Astrocyte of the cerebellum (primary cell): Measurements from ENCODE around the gene GAPDH.
A peak's percentile ranks its signal among the peaks of the same experiment; 100 is the strongest.

ENCODE experiments used
- DNase-seq: peaks from one replicate; pipeline ENCODE4 v3.0.0-alpha.2; 2011; ENCODE audit warnings: low read depth
- H3K4me3 ChIP-seq: 2 replicates; pipeline ENCODE4 v1.5.1; 2011; ENCODE audit warnings: mild to moderate bottlenecking, low read depth, low read length, moderate library complexity
- in situ Hi-C: cut with HindIII; loops from 2 replicates; pipeline ENCODE4 v1.10.0; 2017; ENCODE audit warnings: low sequenced_read_pairs
- TF ChIP-seq, protein P1 (sequence below): IDR thresholded peaks from 2 replicates; pipeline ENCODE4 v1.5.1; 2012; ENCODE audit warnings: low read length, low read depth, moderate library complexity, mild to moderate bottlenecking; ENCODE audit errors: missing control alignments

The GAPDH gene

DNA sequence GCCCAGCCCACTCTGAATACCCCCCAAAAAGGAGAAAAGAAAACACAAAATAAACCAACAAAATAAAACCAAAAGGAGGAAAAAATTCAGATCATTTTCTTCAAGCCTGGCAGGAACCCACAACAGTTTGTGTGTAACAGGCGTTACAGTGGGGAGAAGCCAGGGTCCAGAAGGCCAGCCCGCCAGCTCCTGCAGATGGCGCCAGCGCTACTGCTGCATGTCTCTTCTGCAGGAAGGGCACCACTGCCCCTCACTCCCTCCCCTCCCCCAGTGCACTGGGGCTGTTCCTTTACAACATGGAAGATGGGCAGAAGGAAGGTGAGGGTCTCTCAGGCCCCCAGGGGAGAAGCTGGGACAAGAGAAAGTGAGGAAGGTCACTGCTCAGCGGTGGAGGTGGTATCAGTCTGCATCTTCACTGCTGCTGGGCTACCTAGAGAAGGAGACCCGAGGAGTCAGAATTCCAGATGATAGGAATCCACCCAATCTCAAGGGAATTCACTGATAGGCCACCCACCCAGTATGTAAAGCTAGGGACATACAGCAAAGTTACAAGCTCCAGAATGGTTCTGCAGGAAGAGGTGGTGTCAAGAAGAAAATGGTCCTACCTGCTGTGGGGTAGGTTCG, 36.1 kb downstream of the GAPDH start:
- no peak for DNase-seq
- in situ Hi-C loops, result no loop called here
- H3K4me3 ChIP-seq, result no peak overlapping the region
- TF ChIP-seq, protein P1, sequence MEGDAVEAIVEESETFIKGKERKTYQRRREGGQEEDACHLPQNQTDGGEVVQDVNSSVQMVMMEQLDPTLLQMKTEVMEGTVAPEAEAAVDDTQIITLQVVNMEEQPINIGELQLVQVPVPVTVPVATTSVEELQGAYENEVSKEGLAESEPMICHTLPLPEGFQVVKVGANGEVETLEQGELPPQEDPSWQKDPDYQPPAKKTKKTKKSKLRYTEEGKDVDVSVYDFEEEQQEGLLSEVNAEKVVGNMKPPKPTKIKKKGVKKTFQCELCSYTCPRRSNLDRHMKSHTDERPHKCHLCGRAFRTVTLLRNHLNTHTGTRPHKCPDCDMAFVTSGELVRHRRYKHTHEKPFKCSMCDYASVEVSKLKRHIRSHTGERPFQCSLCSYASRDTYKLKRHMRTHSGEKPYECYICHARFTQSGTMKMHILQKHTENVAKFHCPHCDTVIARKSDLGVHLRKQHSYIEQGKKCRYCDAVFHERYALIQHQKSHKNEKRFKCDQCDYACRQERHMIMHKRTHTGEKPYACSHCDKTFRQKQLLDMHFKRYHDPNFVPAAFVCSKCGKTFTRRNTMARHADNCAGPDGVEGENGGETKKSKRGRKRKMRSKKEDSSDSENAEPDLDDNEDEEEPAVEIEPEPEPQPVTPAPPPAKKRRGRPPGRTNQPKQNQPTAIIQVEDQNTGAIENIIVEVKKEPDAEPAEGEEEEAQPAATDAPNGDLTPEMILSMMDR, result peak; percentile 61

DNA sequence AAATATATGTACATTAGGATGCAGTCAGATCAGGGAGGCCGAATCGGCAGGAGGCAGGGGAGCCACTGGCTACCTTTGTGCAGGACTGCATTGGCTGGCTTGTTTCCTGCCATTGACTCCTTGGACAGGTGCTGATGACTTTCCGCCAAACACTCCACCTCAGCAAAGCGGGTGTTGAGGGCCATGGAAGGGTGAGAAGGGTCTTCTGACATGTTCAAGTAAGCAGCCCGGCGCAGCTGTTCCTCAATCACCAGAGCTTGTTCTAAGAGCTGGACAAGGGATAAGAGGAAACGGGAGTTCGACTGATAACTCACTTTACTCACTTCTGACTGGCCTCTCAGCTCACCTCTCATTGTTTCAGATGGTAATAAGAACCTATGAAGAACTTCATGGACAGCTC, 38.7 kb downstream of the GAPDH start:
- no peak overlapping the region for H3K4me3 ChIP-seq
- no peak for DNase-seq
- TF ChIP-seq, protein P1, result no peak
- in situ Hi-C loops, result no loop called here

DNA sequence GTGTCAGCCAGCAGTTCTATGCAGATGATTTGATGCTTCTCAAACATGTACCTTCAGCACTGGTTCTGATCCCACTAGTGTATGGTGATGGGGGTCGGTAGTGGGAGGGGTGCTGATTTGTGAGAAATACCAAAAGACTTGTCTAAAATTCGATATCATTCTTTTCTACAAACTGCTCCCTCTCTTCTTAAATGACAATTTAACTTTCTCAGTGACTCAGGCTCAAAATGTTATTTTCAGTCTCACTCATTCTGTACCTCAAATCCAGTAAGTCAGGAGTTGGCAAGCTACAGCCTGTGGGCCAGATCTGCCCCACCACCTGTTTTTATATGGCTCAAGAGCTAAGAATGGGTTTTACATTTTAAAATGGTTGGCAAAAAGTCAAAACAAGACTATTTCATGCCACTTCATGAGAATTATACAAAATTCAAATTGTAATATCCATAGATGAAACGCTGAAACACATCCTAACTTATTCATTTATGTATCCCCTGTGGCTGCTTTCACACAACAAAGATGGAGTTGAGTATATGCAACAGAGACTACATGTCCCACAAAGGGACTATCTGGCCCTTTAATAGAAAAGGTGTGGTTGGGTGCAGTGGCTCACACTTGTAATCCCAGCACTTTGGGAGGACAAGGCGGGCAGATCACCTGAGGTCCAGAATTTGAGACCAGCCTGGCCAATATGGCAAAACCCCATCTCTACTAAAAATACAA, 40.4 kb downstream of the GAPDH start:
- in situ Hi-C loops, result no loop called here
- no peak overlapping the region for H3K4me3 ChIP-seq
- DNase-seq, result no peak
- TF ChIP-seq, protein P1, result no peak

GRCh38 chr12:6575648-6576047, 41.3 kb downstream of the GAPDH start:
- TF ChIP-seq, protein P1, result no peak
- no peak overlapping the region for H3K4me3 ChIP-seq
- DNase-seq, result no peak
- in situ Hi-C loops, result no loop called here

DNA sequence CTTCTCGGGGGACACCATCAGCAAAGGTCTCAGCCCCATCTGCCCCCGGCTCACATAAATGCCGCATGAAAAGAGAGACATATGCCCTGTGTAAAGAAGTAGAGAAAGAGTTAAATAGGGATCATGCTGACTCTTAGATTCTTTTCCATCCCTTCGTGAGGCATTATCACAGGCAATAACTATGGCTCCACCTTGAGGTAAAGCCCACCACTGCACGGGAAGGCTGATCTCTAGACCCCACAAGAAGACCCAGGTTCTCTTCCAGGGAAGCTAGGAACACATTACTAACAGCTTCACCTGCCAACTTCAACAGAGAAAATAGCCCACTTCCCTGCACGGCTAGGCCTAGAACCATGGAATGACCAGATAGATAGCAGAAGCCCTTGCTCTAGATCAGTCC, 47.9 kb downstream of the GAPDH start:
- DNase-seq, result no peak
- in situ Hi-C loops, result no loop called here
- no peak overlapping the region for H3K4me3 ChIP-seq
- TF ChIP-seq, protein P1, result peak; percentile 39

GRCh38 chr12:6582959-6583358, 48.6 kb downstream of the GAPDH start:
- DNase-seq, result no peak
- no peak overlapping the region for H3K4me3 ChIP-seq
- in situ Hi-C loops, result no loop called here
- TF ChIP-seq, protein P1, result no peak
